Activated T-cell treated with anti-CD3 and anti-CD28 coated beads, Interleukin-2, amount 50 U/mL, for 4 hours (primary cell): ENCODE data around the gene METTL25B. TPM values are rescaled to one million over a fixed set of nuclear protein-coding genes. Genes with fewer than 3 reads are reported as not detected.

Experiments used
- ATAC-seq, 2 donors: fragments of 200-7000 bp; cut with Tn5 transposase; one replicate each; pipeline ENCODE4 v1.10.0; 2021
- DNase-seq: peaks from one replicate; pipeline ENCODE4 v3.0.0-alpha.2; 2020
- H3K27me3 Mint-ChIP-seq: one replicate; pipeline ENCODE4 v1.8.0; 2021; ENCODE audit warnings: low read depth, mixed read lengths
- H3K36me3 Mint-ChIP-seq: one replicate; pipeline ENCODE4 v1.8.0; 2022; ENCODE audit warnings: mixed read lengths; ENCODE audit not compliant: insufficient read depth
- H3K4me1 Mint-ChIP-seq: one replicate; pipeline ENCODE4 v1.8.0; 2021; ENCODE audit warnings: low read depth, mixed read lengths
- H3K4me3 Mint-ChIP-seq: one replicate; pipeline ENCODE4 v1.8.0; 2021; ENCODE audit warnings: mild to moderate bottlenecking, moderate library complexity, mixed read lengths
- H3K9me3 Mint-ChIP-seq: one replicate; pipeline ENCODE4 v1.8.0; 2021; ENCODE audit warnings: mixed read lengths
- total RNA-seq, 3 donors: library from RNA; stranded (reverse); gene quantifications; one replicate each; pipeline ENCODE4 v1.2.1, GENCODE V29; 2021

Gene METTL25B
- total RNA-seq, 3 donors from 2014 or later, result 16.6 to 18.9 (median 18.5) TPM

- peak; percentile 90 for DNase-seq
- Mint-ChIP-seq H3K4me1 (peaks cover 18% of the 10 kb centered on the region), H3K36me3 (peaks cover 14% of the 10 kb centered on the region), H3K9me3 (no peaks in the 10 kb centered on the region), H3K4me3 (no peak within 1 kb of the TSS), H3K27me3 (no peaks in the 10 kb centered on the region)
- ATAC-seq, result peak; percentile 93 to 94
These were observed 562 bp downstream of the METTL25B start, which contains the start of gene ISG20L2 for GRCh38 chr1:156728599-156729462. Gene ISG20L2, minus strand, starts transcription at chr1:156728766. Its CDS starts 1,114 bp downstream, at chr1:156727652.

- DNase-seq (no peak), ATAC-seq (no peak)
- Mint-ChIP-seq H3K4me3 (no peak overlapping the region), H3K36me3 (peaks cover 12% of the 10 kb centered on the region), H3K4me1 (peaks cover 13% of the 10 kb centered on the region), H3K27me3 (no peaks in the 10 kb centered on the region), H3K9me3 (no peaks in the 10 kb centered on the region)
These were observed 5.8 kb downstream of the METTL25B start for GRCh38 chr1:156733989-156734584.

GRCh38 chr1:156738407-156738806, 10.1 kb downstream of the METTL25B start:
- DNase-seq (no peak), ATAC-seq (no peak)
- H3K36me3 Mint-ChIP-seq, result peaks cover 22% of the 10 kb centered on the region
- H3K27me3 Mint-ChIP-seq, result no peaks in the 10 kb centered on the region
- no peak overlapping the region for H3K4me3 Mint-ChIP-seq
- peaks cover 21% of the 10 kb centered on the region for H3K4me1 Mint-ChIP-seq
- no peaks in the 10 kb centered on the region for H3K9me3 Mint-ChIP-seq

- DNase-seq (no peak), ATAC-seq (no peak)
- Mint-ChIP-seq H3K4me3 (peak overlapping the region; percentile 14), H3K36me3 (peaks cover 26% of the 10 kb centered on the region), H3K27me3 (no peaks in the 10 kb centered on the region), H3K9me3 (no peaks in the 10 kb centered on the region), H3K4me1 (peaks cover 21% of the 10 kb centered on the region)
These were observed 10.6 kb downstream of the METTL25B start for GRCh38 chr1:156738916-156739315.

GRCh38 chr1:156740237-156740740, 12.0 kb downstream of the METTL25B start:
- Mint-ChIP-seq H3K27me3 (no peaks in the 10 kb centered on the region), H3K4me3 (peak overlapping the region; percentile 92), H3K36me3 (peaks cover 28% of the 10 kb centered on the region), H3K9me3 (no peaks in the 10 kb centered on the region), H3K4me1 (peaks cover 24% of the 10 kb centered on the region)
- peak in 1 of 2 donors; percentile 23 for ATAC-seq
- no peak for DNase-seq

- no peaks in the 10 kb centered on the region for H3K27me3 Mint-ChIP-seq
- no peaks in the 10 kb centered on the region for H3K9me3 Mint-ChIP-seq
- H3K4me1 Mint-ChIP-seq, result peaks cover 30% of the 10 kb centered on the region
- peaks cover 33% of the 10 kb centered on the region for H3K36me3 Mint-ChIP-seq
- DNase-seq, result peak; percentile 92
- peak; percentile 88 to 93 for ATAC-seq
- H3K4me3 Mint-ChIP-seq, result peak within 1 kb of the TSS; percentile 92
These were observed 12.6 kb downstream of the METTL25B start, which contains the start of gene MRPL24 for GRCh38 chr1:156740741-156741480. Gene MRPL24, minus strand, starts transcription at chr1:156741088. Its CDS starts 2,384 bp downstream, at chr1:156738704.

- DNase-seq (no peak), ATAC-seq (no peak)
- H3K27me3 Mint-ChIP-seq, result no peaks in the 10 kb centered on the region
- H3K4me3 Mint-ChIP-seq, result peak overlapping the region; percentile 92
- no peaks in the 10 kb centered on the region for H3K9me3 Mint-ChIP-seq
- H3K36me3 Mint-ChIP-seq, result peaks cover 35% of the 10 kb centered on the region
- peaks cover 35% of the 10 kb centered on the region for H3K4me1 Mint-ChIP-seq
These were observed 13.3 kb downstream of the METTL25B start for GRCh38 chr1:156741481-156741983.

- ATAC-seq (no peak), DNase-seq (no peak)
- no peaks in the 10 kb centered on the region for H3K9me3 Mint-ChIP-seq
- peaks cover 37% of the 10 kb centered on the region for H3K4me1 Mint-ChIP-seq
- H3K4me3 Mint-ChIP-seq, result peak overlapping the region; percentile 92
- H3K36me3 Mint-ChIP-seq, result peaks cover 35% of the 10 kb centered on the region
- H3K27me3 Mint-ChIP-seq, result no peaks in the 10 kb centered on the region
These were observed 13.7 kb downstream of the METTL25B start for GRCh38 chr1:156742017-156742416.

- Mint-ChIP-seq H3K27me3 (no peaks in the 10 kb centered on the region), H3K36me3 (peaks cover 32% of the 10 kb centered on the region), H3K4me1 (peaks cover 44% of the 10 kb centered on the region), H3K4me3 (no peak overlapping the region), H3K9me3 (no peaks in the 10 kb centered on the region)
- DNase-seq (no peak), ATAC-seq (no peak)
These were observed 14.5 kb downstream of the METTL25B start for GRCh38 chr1:156742801-156743200.

GRCh38 chr1:156743367-156744302, 15.4 kb downstream of the METTL25B start:
- Mint-ChIP-seq H3K4me1 (peaks cover 52% of the 10 kb centered on the region), H3K27me3 (no peaks in the 10 kb centered on the region), H3K9me3 (no peaks in the 10 kb centered on the region), H3K4me3 (no peak overlapping the region), H3K36me3 (peaks cover 28% of the 10 kb centered on the region)
- ATAC-seq (no peak), DNase-seq (no peak)

- DNase-seq, result no peak
- peaks cover 25% of the 10 kb centered on the region for H3K36me3 Mint-ChIP-seq
- H3K27me3 Mint-ChIP-seq, result no peaks in the 10 kb centered on the region
- H3K4me1 Mint-ChIP-seq, result peaks cover 53% of the 10 kb centered on the region
- H3K9me3 Mint-ChIP-seq, result no peaks in the 10 kb centered on the region
- no peak overlapping the region for H3K4me3 Mint-ChIP-seq
- ATAC-seq, result no peak
These were observed 16.1 kb downstream of the METTL25B start for GRCh38 chr1:156744344-156744743.

GRCh38 chr1:156744786-156745419, 16.6 kb downstream of the METTL25B start:
- H3K9me3 Mint-ChIP-seq, result no peaks in the 10 kb centered on the region
- DNase-seq (no peak), ATAC-seq (no peak)
- H3K27me3 Mint-ChIP-seq, result no peaks in the 10 kb centered on the region
- peaks cover 25% of the 10 kb centered on the region for H3K36me3 Mint-ChIP-seq
- H3K4me3 Mint-ChIP-seq, result no peak overlapping the region
- peaks cover 58% of the 10 kb centered on the region for H3K4me1 Mint-ChIP-seq

GRCh38 chr1:156745881-156746280, 17.6 kb downstream of the METTL25B start:
- Mint-ChIP-seq H3K4me1 (peaks cover 58% of the 10 kb centered on the region), H3K27me3 (no peaks in the 10 kb centered on the region), H3K36me3 (peaks cover 25% of the 10 kb centered on the region), H3K9me3 (no peaks in the 10 kb centered on the region), H3K4me3 (peak overlapping the region; percentile 81)
- DNase-seq (no peak), ATAC-seq (no peak)
